ENCODE data around the gene CCDC134.
A peak's percentile ranks its signal among the peaks of the same experiment; 100 is the strongest.
"Not testable (repeated sequence)": the region's sequence is repeated elsewhere in the genome, so short reads cannot be mapped to it uniquely, and the experiment has no call there.

CCDC134 gene

GRCh38 chr22:41825376-41825775, 24.9 kb downstream of the CCDC134 start:
- DNase-seq (ENCODE audit: low read depth), result no peak

GRCh38 chr22:41826021-41826420, 25.5 kb downstream of the CCDC134 start:
- DNase-seq (ENCODE audit: low read depth), result no peak

- DNase-seq (ENCODE audit: low read depth), result no peak
These were observed 26.2 kb downstream of the CCDC134 start for GRCh38 chr22:41826430-41827383.

- DNase-seq (ENCODE audit: low read depth), result no peak
These were observed 27.2 kb downstream of the CCDC134 start for GRCh38 chr22:41827671-41828070.

- DNase-seq (ENCODE audit: low read depth), result no peak
These were observed 28.0 kb downstream of the CCDC134 start for GRCh38 chr22:41828516-41828915.

- no peak for DNase-seq (ENCODE audit: low read depth)
These were observed 29.7 kb downstream of the CCDC134 start for GRCh38 chr22:41830174-41830573.

- no peak for DNase-seq (ENCODE audit: low read depth)
These were observed 30.9 kb downstream of the CCDC134 start for GRCh38 chr22:41831383-41831782.

- DNase-seq (ENCODE audit: low read depth), result no peak
These were observed 31.5 kb downstream of the CCDC134 start for GRCh38 chr22:41831828-41832552.

- peak; percentile 98 for DNase-seq (ENCODE audit: low read depth)
These were observed 32.3 kb downstream of the CCDC134 start, which contains the start of gene SREBF2 for GRCh38 chr22:41832553-41833368. SREBF2 (plus strand) TSS chr22:41833105; CDS start chr22:41833271, 166 bp downstream.

- DNase-seq (ENCODE audit: low read depth), result peak; percentile 20
These were observed 33.0 kb downstream of the CCDC134 start for GRCh38 chr22:41833369-41834004.

- DNase-seq (ENCODE audit: low read depth), result no peak
These were observed 33.8 kb downstream of the CCDC134 start for GRCh38 chr22:41834005-41834944.

GRCh38 chr22:41835462-41835861, 35.0 kb downstream of the CCDC134 start:
- DNase-seq (ENCODE audit: low read depth), result not testable (repeated sequence)

- DNase-seq (ENCODE audit: low read depth), result no peak
These were observed 36.1 kb downstream of the CCDC134 start for GRCh38 chr22:41836551-41836950.

- DNase-seq (ENCODE audit: low read depth), result no peak
These were observed 38.6 kb downstream of the CCDC134 start for GRCh38 chr22:41838842-41839618.

- no peak for DNase-seq (ENCODE audit: low read depth)
These were observed 39.7 kb downstream of the CCDC134 start for GRCh38 chr22:41840216-41840615.

- DNase-seq (ENCODE audit: low read depth), result no peak
These were observed 40.7 kb downstream of the CCDC134 start for GRCh38 chr22:41841085-41841712.

- DNase-seq (ENCODE audit: low read depth), result no peak
These were observed 42.8 kb downstream of the CCDC134 start for GRCh38 chr22:41842996-41843970.

- no peak for DNase-seq (ENCODE audit: low read depth)
These were observed 43.6 kb downstream of the CCDC134 start for GRCh38 chr22:41844036-41844435.

Measured in activated T-cell treated with anti-CD3 and anti-CD28 coated beads for 1 hour (primary cell).